Amniotic stem cell (primary cell): ENCODE data around the gene RXRG.

Experiments
- DNase-seq: peaks from one replicate; lab custom pipeline; 2025; lab: John Stamatoyannopoulos, UW

RXRG gene

GRCh38 chr1:165449131-165449530, 4.2 kb upstream of the RXRG start:
- no peak for DNase-seq

GRCh38 chr1:165445388-165445787, 462 bp upstream of the RXRG start:
- DNase-seq = no peak

GRCh38 chr1:165443539-165444311, 1.2 kb downstream of the RXRG start:
- no peak for DNase-seq

- no peak for DNase-seq
Measured at GRCh38 chr1:165442653-165443052, 2.3 kb downstream of the RXRG start.

- no peak for DNase-seq
Measured at GRCh38 chr1:165442053-165442452, 2.9 kb downstream of the RXRG start.

GRCh38 chr1:165441166-165441880, 3.6 kb downstream of the RXRG start:
- no peak for DNase-seq

GRCh38 chr1:165439330-165439729, 5.6 kb downstream of the RXRG start:
- no peak for DNase-seq

- DNase-seq = no peak
Measured at GRCh38 chr1:165436994-165437393, 7.9 kb downstream of the RXRG start.

- no peak for DNase-seq
Measured at GRCh38 chr1:165435801-165436200, 9.1 kb downstream of the RXRG start.

- DNase-seq = no peak
Measured at GRCh38 chr1:165434281-165434680, 10.6 kb downstream of the RXRG start.

GRCh38 chr1:165431079-165431478, 13.8 kb downstream of the RXRG start:
- DNase-seq = no peak

GRCh38 chr1:165426745-165427144, 18.2 kb downstream of the RXRG start:
- no peak for DNase-seq

GRCh38 chr1:165425621-165426020, 19.3 kb downstream of the RXRG start:
- no peak for DNase-seq

- DNase-seq = no peak
Measured at GRCh38 chr1:165424454-165425216, 20.3 kb downstream of the RXRG start.

- no peak for DNase-seq
Measured at GRCh38 chr1:165423136-165423535, 21.8 kb downstream of the RXRG start.

GRCh38 chr1:165420655-165421054, 24.3 kb downstream of the RXRG start:
- no peak for DNase-seq

- no peak for DNase-seq
Measured at GRCh38 chr1:165419839-165420238, 25.1 kb downstream of the RXRG start.

GRCh38 chr1:165418195-165418594, 26.7 kb downstream of the RXRG start:
- no peak for DNase-seq

GRCh38 chr1:165416876-165417275, 28.1 kb downstream of the RXRG start:
- DNase-seq = no peak

- no peak for DNase-seq
Measured at GRCh38 chr1:165415068-165415467, 29.9 kb downstream of the RXRG start.

GRCh38 chr1:165414620-165415019, 30.3 kb downstream of the RXRG start:
- DNase-seq = no peak

GRCh38 chr1:165411396-165411795, 33.5 kb downstream of the RXRG start:
- DNase-seq = no peak
